K562 (cell line): Measurements from ENCODE around the gene C17orf78. TPM values are rescaled to one million over a fixed set of nuclear protein-coding genes. Genes with fewer than 3 reads are reported as not detected.

Source experiments
- ATAC-seq: fragments of 200-7000 bp; cut with Tn5 transposase; 3 replicates; pipeline ENCODE4 v1.9.1; 2020; ENCODE audit warnings: moderate library complexity
- BruUV-seq: library from RNA; stranded (reverse); fragments of 400-500 nt; replicated peaks from 2 replicates; lab custom pipeline; 2021; lab: Mats Ljungman, UMichigan
- CTCF ChIA-PET: fragments of 300-600 bp; formaldehyde crosslinking; extraction: SDS; loops from one replicate; lab custom pipeline; 2021; ENCODE audit warnings: low intra/inter-chr PET ratio; lab: Yijun Ruan, JAX
- POLR2A ChIA-PET: fragments of 300-600, 350-650 bp; sonication (Branson Sonifier 250); formaldehyde crosslinking; extraction: SDS; loops from one replicate; lab custom pipeline; 2021; ENCODE audit warnings: antibody characterized with exemption, inconsistent platforms; lab: Yijun Ruan, JAX
- DNase-seq, 4 experiments: peaks; one replicate each; pipeline versions ENCODE4 v3.0.0 to v3.0.0-alpha.2; 2011 to 2018; ENCODE audit warnings: low spot score in 3 of 4, mixed read lengths in 3 of 4; ENCODE audit errors: extremely low read depth in 1 of 4
- FAIRE-seq: peaks from 2 replicates; lab custom pipeline; 2011; peaks lifted over from hg19 to GRCh38; lab: Jason Lieb, UNC
- H2AFZ ChIP-seq: 2 replicates; pipeline ENCODE4 v1.6.0; 2011; ENCODE audit warnings: low read depth, low read length, control low read depth, inconsistent platforms
- H3K27ac ChIP-seq: fragments of 200-600 bp; 3 replicates; pipeline ENCODE4 v1.8.0; 2011; ENCODE audit warnings: low read depth, mild to moderate bottlenecking, control low read depth, inconsistent platforms, low read length, moderate library complexity, mixed read lengths; ENCODE audit errors: extremely low read depth
- H3K27me3 ChIP-seq, 2 experiments: fragments of 300-600 bp in 1 of 2; 2 replicates in 1 of 2; 3 replicates in 1 of 2; pipeline versions ENCODE4 v1.6.0 to v1.8.0; 2011; ENCODE audit warnings: inconsistent platforms in 2 of 2, low read length in 2 of 2, mild to moderate bottlenecking in 1 of 2, mixed read lengths in 1 of 2, moderate library complexity in 1 of 2; ENCODE audit not compliant: control insufficient read depth in 2 of 2, insufficient read depth in 2 of 2
- H3K36me3 ChIP-seq: fragments of 300-600 bp; 3 replicates; pipeline ENCODE4 v1.8.0; 2011; ENCODE audit warnings: mild to moderate bottlenecking, low read length, inconsistent platforms; ENCODE audit not compliant: control insufficient read depth, insufficient read depth
- H3K4me1 ChIP-seq, 2 experiments: fragments of 200-600 bp in 1 of 2; replicated peaks in 1 of 2; 2 replicates in 1 of 2; 3 replicates in 1 of 2; pipeline versions ENCODE4 v1.5.1 to v1.8.0; 2011; ENCODE audit warnings: inconsistent platforms in 2 of 2, low read length in 2 of 2, mild to moderate bottlenecking in 1 of 2, mixed read lengths in 1 of 2, moderate library complexity in 1 of 2; ENCODE audit not compliant: control insufficient read depth in 2 of 2, insufficient read depth in 2 of 2
- H3K4me2 ChIP-seq: 2 replicates; pipeline ENCODE4 v1.6.1; 2011; ENCODE audit warnings: low read length, control low read depth, inconsistent platforms, mixed read lengths; ENCODE audit not compliant: insufficient read depth
- H3K4me3 ChIP-seq: fragments of 200-600 bp; sonication (generic), shearing (Covaris generic); 2 replicates; pipeline ENCODE4 v1.5.1; 2016; ENCODE audit warnings: control low read depth, inconsistent platforms
- H3K79me2 ChIP-seq: fragments of 200-600 bp; 3 replicates; pipeline ENCODE4 v1.8.0; 2011; ENCODE audit warnings: low read length, inconsistent platforms; ENCODE audit not compliant: control insufficient read depth, insufficient read depth
- H3K9ac ChIP-seq, 2 experiments: 2 replicates each; pipeline versions ENCODE4 v1.6.0 to v1.6.1; 2011; ENCODE audit warnings: low read depth in 2 of 2, low read length in 2 of 2, control low read depth in 1 of 2, inconsistent platforms in 1 of 2, mild to moderate bottlenecking in 1 of 2, mixed read lengths in 1 of 2; ENCODE audit not compliant: insufficient read depth in 1 of 2
- H3K9me1 ChIP-seq: one replicate; pipeline ENCODE4 v1.6.0; 2011; ENCODE audit warnings: inconsistent platforms, mild to moderate bottlenecking, low read length, moderate library complexity; ENCODE audit not compliant: control insufficient read depth, insufficient read depth
- H3K9me3 ChIP-seq: replicated peaks from 2 replicates; pipeline ENCODE4 v1.5.1; 2011; ENCODE audit warnings: low read depth, low read length, inconsistent platforms; ENCODE audit not compliant: control insufficient read depth, insufficient read depth
- H4K20me1 ChIP-seq: replicated peaks from 2 replicates; pipeline ENCODE4 v1.6.1; 2011; ENCODE audit warnings: low read length, inconsistent platforms, mixed read lengths; ENCODE audit not compliant: control insufficient read depth, insufficient read depth
- DNMT1 ChIP-seq: fragments of 450-650 bp; IDR thresholded peaks from 2 replicates; pipeline ENCODE4 v1.6.1; 2016; ENCODE audit warnings: antibody characterized with exemption, mild to moderate bottlenecking
- ETV6 ChIP-seq, 3 experiments: fragments of 150-350 bp in 1 of 3; sonication (generic) in 1 of 3; formaldehyde crosslinking in 1 of 3; IDR thresholded peaks; 2 replicates each; pipeline versions ENCODE4 v1.6.1 to v1.8.0; 2014 to 2022; ENCODE audit warnings: borderline replicate concordance in 2 of 3, low read depth in 2 of 3, antibody characterized with exemption in 1 of 3, low read length in 1 of 3, mild to moderate bottlenecking in 1 of 3, missing genetic modification reagents in 1 of 3
- NFIX ChIP-seq: fragments of 250-450 bp; sonication (Bioruptor Pico); IDR thresholded peaks from 2 replicates; pipeline ENCODE4 v1.4.0; 2020; ENCODE audit warnings: low read depth, mild to moderate bottlenecking, moderate library complexity
- PHF21A ChIP-seq: fragments of 450-650 bp; IDR thresholded peaks from 2 replicates; pipeline ENCODE4 v1.6.1; 2017; ENCODE audit warnings: low read depth, borderline replicate concordance
- SRSF7 ChIP-seq: fragments of 200-400 bp; formaldehyde crosslinking; optimal IDR thresholded peaks from 2 replicates; pipeline ENCODE3; 2017; ENCODE audit warnings: mild to moderate bottlenecking, low read depth, low read length
- STAT5A ChIP-seq: IDR thresholded peaks from 2 replicates; pipeline ENCODE4 v1.6.1; 2012; ENCODE audit warnings: low read length, inconsistent platforms, borderline replicate concordance
- TOE1 ChIP-seq, 2 experiments: fragments of 450-650 bp in 1 of 2; sonication (generic) in 1 of 2; formaldehyde crosslinking in 1 of 2; IDR thresholded peaks; 2 replicates each; pipeline versions ENCODE4 v1.7.1 to v1.8.0; 2016 to 2022; ENCODE audit warnings: borderline replicate concordance in 2 of 2, mild to moderate bottlenecking in 2 of 2, antibody characterized with exemption in 1 of 2, inconsistent platforms in 1 of 2, low read depth in 1 of 2, missing genetic modification reagents in 1 of 2, moderate library complexity in 1 of 2
- ZKSCAN8 ChIP-seq: fragments of 200-800 bp; sonication (Bioruptor generic); IDR thresholded peaks from 2 replicates; pipeline ENCODE4 v1.6.1; 2016; ENCODE audit warnings: missing genetic modification characterization, missing compliant biosample characterization
- ZNF354B ChIP-seq: fragments of 250-450 bp; sonication (Bioruptor Pico); IDR thresholded peaks from 2 replicates; pipeline ENCODE4 v1.4.0; 2020
- ZNF444 ChIP-seq: fragments of 250-450 bp; sonication (Bioruptor Pico); IDR thresholded peaks from 2 replicates; pipeline ENCODE4 v1.4.0; 2020; ENCODE audit warnings: mild to moderate bottlenecking, moderate library complexity
- ZNF561 ChIP-seq: fragments of 450-650 bp; formaldehyde crosslinking; conservative IDR thresholded peaks from 2 replicates; pipeline ENCODE4 v1.4.0; 2020; ENCODE audit warnings: mild to moderate bottlenecking, moderate library complexity
- WGBS: fragments of 100-300 bp; shearing (Covaris generic); methylation state at CpG from one replicate; pipeline ENCODE4 v1.1.6; 2016; ENCODE audit warnings: low coverage, mixed read lengths; ENCODE audit not compliant: insufficient coverage; ENCODE audit errors: missing lambda C conversion rate; 5-methylcytosine and 5-hydroxymethylcytosine counted together
- in situ Hi-C: fragments of 300-500 bp; cut with MboI; formaldehyde crosslinking; loops from 4 replicates; pipeline ENCODE4 v1.15.0; 2018; ENCODE audit warnings: inconsistent platforms, mixed read lengths
- intact Hi-C: fragments of 100-400 bp; cut with micrococcal nuclease; formaldehyde crosslinking; loops from 2 replicates; pipeline ENCODE4 v1.14.2; 2022
- polyA plus RNA-seq, 8 experiments: library from polyadenylated mRNA; depleted of rRNA in 4 of 8; stranded (reverse) in 5 of 8; unstranded in 3 of 8; fragments of >200 nt; fragmentation: Nextera tagmentation in 2 of 8; fragmentation: Illumina TruSeq in 1 of 8; extraction: Ambion mirVana in 2 of 8; extraction: Trizol in 1 of 8; gene quantifications; 2 replicates each; pipeline versions ENCODE4 v1.2.1 to v1.2.3, GENCODE V29; 2011 to 2014; ENCODE audit warnings: inconsistent platforms in 1 of 8, missing spikeins in 1 of 8
- total RNA-seq, 7 experiments: library from RNA; depleted of rRNA in 6 of 7; stranded (reverse); fragments of >200 nt in 6 of 7; fragmentation: Illumina TruSeq in 2 of 7; extraction: Trizol in 2 of 7; gene quantifications; 2 replicates each; pipeline versions ENCODE4 v1.2.1 to v1.2.3, GENCODE V29; 2011 to 2021; ENCODE audit warnings: low replicate concordance in 1 of 7
- TF ChIP-seq, protein P1 (sequence below): fragments of 250-450 bp; sonication (Bioruptor Pico); IDR thresholded peaks from 2 replicates; pipeline ENCODE4 v1.5.0; 2021
- TF ChIP-seq, protein P2 (sequence below): fragments of 250-450 bp; sonication (Bioruptor Pico); IDR thresholded peaks from 2 replicates; pipeline ENCODE4 v1.5.0; 2020; ENCODE audit warnings: mild to moderate bottlenecking
- TF ChIP-seq, protein P3 (sequence below), 2 experiments: fragments of 450-650 bp; IDR thresholded peaks; 2 replicates each; pipeline ENCODE4 v1.6.1; 2016

Gene C17orf78
- total and polyA plus RNA-seq, 9 of the 15 experiments (the other 6 are each of a cell fraction or from before 2014, with no cell fraction given), result not detected

DNA sequence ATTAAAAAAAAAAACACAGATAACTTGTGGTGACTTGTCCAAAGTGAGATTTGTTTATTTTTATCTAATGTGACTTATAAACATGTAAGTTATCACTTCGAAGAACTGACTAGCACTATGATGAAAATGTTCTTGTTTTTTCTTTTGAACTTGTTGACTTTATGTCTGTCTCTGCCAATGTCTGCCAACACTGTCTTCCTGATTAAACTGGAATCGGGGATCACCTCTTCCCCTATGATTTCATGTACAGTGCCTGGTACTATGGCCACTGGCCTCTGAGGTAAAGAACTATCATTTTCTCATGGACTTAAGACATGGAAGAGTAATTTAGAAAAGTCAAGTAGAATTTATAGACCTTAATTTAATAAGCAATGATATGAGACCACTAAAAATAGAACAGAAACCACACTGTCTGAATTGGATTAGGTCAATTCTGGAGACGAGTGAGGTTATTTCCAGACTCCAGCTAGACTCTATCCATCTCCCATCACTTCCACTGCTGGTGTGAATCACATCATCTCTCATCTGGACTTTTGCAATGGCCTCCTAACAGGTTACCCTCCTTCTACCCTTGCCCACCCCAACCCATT, 8.9 kb downstream of the C17orf78 start:
- ATAC-seq, result no peak
- no peak for DNase-seq
- Histone ChIP-seq H2AFZ (no peak overlapping the region), H3K36me3 (no peaks in the 10 kb centered on the region)
- POLR2A ChIA-PET, result no interaction called here
- TF ChIP-seq NFIX (CRISPR knock-in tag) (no peak), ZKSCAN8 (CRISPR knock-in tag) (no peak), STAT5A (no peak), DNMT1 (no peak), ETV6 (IDR thresholded peaks at IDR 0.05; ENCODE audit: borderline replicate concordance in 1 of 2, low read depth in 2 of 2, low read length in 1 of 2) (no peak), ETV6 (CRISPR knock-in tag; IDR thresholded peaks at IDR 0.05; ENCODE audit: borderline replicate concordance) (no peak), SRSF7 (no peak), ZNF561 (CRISPR knock-in tag) (no peak), ZNF444 (no peak), TOE1 (IDR thresholded peaks at IDR 0.05; ENCODE audit: borderline replicate concordance) (no peak), TOE1 (CRISPR knock-in tag; IDR thresholded peaks at IDR 0.05; ENCODE audit: borderline replicate concordance, low read depth) (no peak), ZNF354B (CRISPR knock-in tag) (no peak), PHF21A (no peak)
- TF ChIP-seq, protein P1, sequence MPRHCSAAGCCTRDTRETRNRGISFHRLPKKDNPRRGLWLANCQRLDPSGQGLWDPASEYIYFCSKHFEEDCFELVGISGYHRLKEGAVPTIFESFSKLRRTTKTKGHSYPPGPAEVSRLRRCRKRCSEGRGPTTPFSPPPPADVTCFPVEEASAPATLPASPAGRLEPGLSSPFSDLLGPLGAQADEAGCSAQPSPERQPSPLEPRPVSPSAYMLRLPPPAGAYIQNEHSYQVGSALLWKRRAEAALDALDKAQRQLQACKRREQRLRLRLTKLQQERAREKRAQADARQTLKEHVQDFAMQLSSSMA (CRISPR knock-in tag), result no peak
- TF ChIP-seq, protein P2, sequence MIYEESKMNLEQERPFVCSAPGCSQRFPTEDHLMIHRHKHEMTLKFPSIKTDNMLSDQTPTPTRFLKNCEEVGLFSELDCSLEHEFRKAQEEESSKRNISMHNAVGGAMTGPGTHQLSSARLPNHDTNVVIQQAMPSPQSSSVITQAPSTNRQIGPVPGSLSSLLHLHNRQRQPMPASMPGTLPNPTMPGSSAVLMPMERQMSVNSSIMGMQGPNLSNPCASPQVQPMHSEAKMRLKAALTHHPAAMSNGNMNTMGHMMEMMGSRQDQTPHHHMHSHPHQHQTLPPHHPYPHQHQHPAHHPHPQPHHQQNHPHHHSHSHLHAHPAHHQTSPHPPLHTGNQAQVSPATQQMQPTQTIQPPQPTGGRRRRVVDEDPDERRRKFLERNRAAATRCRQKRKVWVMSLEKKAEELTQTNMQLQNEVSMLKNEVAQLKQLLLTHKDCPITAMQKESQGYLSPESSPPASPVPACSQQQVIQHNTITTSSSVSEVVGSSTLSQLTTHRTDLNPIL (CRISPR knock-in tag), result no peak
- TF ChIP-seq, protein P3, sequence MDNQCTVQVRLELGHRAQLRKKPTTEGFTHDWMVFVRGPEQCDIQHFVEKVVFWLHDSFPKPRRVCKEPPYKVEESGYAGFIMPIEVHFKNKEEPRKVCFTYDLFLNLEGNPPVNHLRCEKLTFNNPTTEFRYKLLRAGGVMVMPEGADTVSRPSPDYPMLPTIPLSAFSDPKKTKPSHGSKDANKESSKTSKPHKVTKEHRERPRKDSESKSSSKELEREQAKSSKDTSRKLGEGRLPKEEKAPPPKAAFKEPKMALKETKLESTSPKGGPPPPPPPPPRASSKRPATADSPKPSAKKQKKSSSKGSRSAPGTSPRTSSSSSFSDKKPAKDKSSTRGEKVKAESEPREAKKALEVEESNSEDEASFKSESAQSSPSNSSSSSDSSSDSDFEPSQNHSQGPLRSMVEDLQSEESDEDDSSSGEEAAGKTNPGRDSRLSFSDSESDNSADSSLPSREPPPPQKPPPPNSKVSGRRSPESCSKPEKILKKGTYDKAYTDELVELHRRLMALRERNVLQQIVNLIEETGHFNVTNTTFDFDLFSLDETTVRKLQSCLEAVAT (IDR thresholded peaks at IDR 0.05), result no peak
- TF ChIP-seq, all 486 proteins: peak for 0
- Histone ChIP-seq H3K27me3 (no peaks in the 10 kb centered on the region), H3K79me2 (no peaks in the 10 kb centered on the region), H3K9me1 (no peaks in the 10 kb centered on the region), H3K4me2 (no peak overlapping the region), H3K4me1 (no peaks in the 10 kb centered on the region; a peak in 1 of 5 replicates), H4K20me1 (no peaks in the 10 kb centered on the region), H3K9me3 (no peaks in the 10 kb centered on the region), H3K27ac (no peak overlapping the region), H3K9ac (no peak overlapping the region), H3K4me3 (no peak overlapping the region)
- no peak for FAIRE-seq
- intact Hi-C loops (no loop called here), in situ Hi-C loops (no loop called here)
- CTCF ChIA-PET, result no interaction called here
- WGBS, result 38% methylated on average over 3 of the region's 3 CpGs
- BruUV-seq, result no TSS peak
